HEK293T (cell line): ENCODE results near the gene MCRIP2.

Source experiments
- ARNT ChIP-seq: fragments of 450-650 bp; IDR thresholded peaks from 2 replicates; pipeline ENCODE4 v1.6.1; 2017; ENCODE audit warnings: mild to moderate bottlenecking
- BHLHE40 ChIP-seq: fragments of 450-650 bp; IDR thresholded peaks from 2 replicates; pipeline ENCODE4 v1.6.1; 2016; ENCODE audit warnings: mild to moderate bottlenecking, moderate library complexity, borderline replicate concordance
- FOXM1 ChIP-seq: fragments of 450-650 bp; IDR thresholded peaks from 2 replicates; pipeline ENCODE4 v1.6.1; 2017; ENCODE audit warnings: mild to moderate bottlenecking, borderline replicate concordance
- L3MBTL2 ChIP-seq: fragments of 450-650 bp; conservative IDR thresholded peaks from 2 replicates; pipeline ENCODE4 v1.6.1; 2016; ENCODE audit warnings: mild to moderate bottlenecking
- NFRKB ChIP-seq: fragments of 450-650 bp; IDR thresholded peaks from 2 replicates; pipeline ENCODE4 v1.6.1; 2016; ENCODE audit warnings: mild to moderate bottlenecking, moderate library complexity
- SP1 ChIP-seq: fragments of 450-650 bp; IDR thresholded peaks from 2 replicates; pipeline ENCODE4 v1.6.1; 2017

GRCh38 chr16:629833-630248, 11.8 kb upstream of the MCRIP2 start:
- TF ChIP-seq BHLHE40 (no peak), NFRKB (no peak), FOXM1 (no peak), L3MBTL2 (no peak), SP1 (no peak), ARNT (no peak)
